Endothelial cell of umbilical vein (primary cell): ENCODE data around the gene KCTD11. TPM values are rescaled to one million over a fixed set of nuclear protein-coding genes. Genes with fewer than 3 reads are reported as not detected.
A peak's percentile ranks its signal among the peaks of the same experiment; 100 is the strongest.

Experiments
- BruUV-seq: library from RNA; stranded (reverse); fragments of 400-500 nt; replicated peaks from 2 replicates; lab custom pipeline; 2021; lab: Mats Ljungman, UMichigan
- CTCF ChIA-PET: fragments of 300-600, 350-600 bp; sonication (Branson Sonifier 250); formaldehyde crosslinking; loops from one replicate; lab custom pipeline; 2021; ENCODE audit warnings: antibody characterized with exemption, inconsistent platforms; lab: Charles Lee
- POLR2A ChIA-PET: fragments of 300-600, 350-600 bp; sonication (Branson Sonifier 250); formaldehyde crosslinking; loops from one replicate; lab custom pipeline; 2021; ENCODE audit warnings: antibody characterized with exemption, inconsistent platforms; lab: Charles Lee
- DNase-seq: peaks from one replicate; pipeline ENCODE4 v3.0.0-alpha.2; 2011; ENCODE audit warnings: low read depth, low spot score
- FAIRE-seq: peaks from 2 replicates; lab custom pipeline; 2011; peaks lifted over from hg19 to GRCh38; lab: Jason Lieb, UNC
- H2AFZ ChIP-seq: 2 replicates; pipeline ENCODE4 v1.6.0; 2012; ENCODE audit warnings: low read depth, low read length, control low read depth, inconsistent platforms
- H3K27ac ChIP-seq: 2 replicates; pipeline ENCODE4 v1.5.1; 2011; ENCODE audit warnings: low read depth, mild to moderate bottlenecking, control low read depth, low read length, moderate library complexity; ENCODE audit not compliant: insufficient read depth
- H3K27me3 ChIP-seq, 2 experiments: 2 replicates each; pipeline versions ENCODE4 v1.6.0 to v1.6.1; 2011; ENCODE audit warnings: low read length in 2 of 2, mixed read lengths in 1 of 2; ENCODE audit not compliant: control insufficient read depth in 2 of 2, insufficient read depth in 2 of 2
- H3K36me3 ChIP-seq, 2 experiments: 2 replicates in 1 of 2; 3 replicates in 1 of 2; pipeline ENCODE4 v1.5.1; 2011; ENCODE audit warnings: low read length in 2 of 2, mild to moderate bottlenecking in 1 of 2, moderate library complexity in 1 of 2; ENCODE audit not compliant: control insufficient read depth in 2 of 2, insufficient read depth in 2 of 2; ENCODE audit errors: extremely low read depth in 1 of 2
- H3K4me1 ChIP-seq: 3 replicates; pipeline ENCODE4 v1.5.1; 2011; ENCODE audit warnings: mild to moderate bottlenecking, low read length; ENCODE audit not compliant: control insufficient read depth, insufficient read depth; ENCODE audit errors: extremely low read depth
- H3K4me2 ChIP-seq: 2 replicates; pipeline ENCODE4 v1.6.1; 2011; ENCODE audit warnings: low read length, control low read depth, mixed read lengths; ENCODE audit not compliant: insufficient read depth
- H3K4me3 ChIP-seq, 3 experiments: fragments of 200-600 bp in 1 of 3; sonication (generic), shearing (Covaris generic) in 1 of 3; replicated peaks in 1 of 3; 2 replicates each; pipeline ENCODE4 v1.5.1; 2011 to 2016; ENCODE audit warnings: control low read depth in 3 of 3, low read length in 3 of 3, mild to moderate bottlenecking in 2 of 3, inconsistent platforms in 1 of 3, low read depth in 1 of 3, moderate library complexity in 1 of 3; ENCODE audit not compliant: insufficient read depth in 1 of 3
- H3K79me2 ChIP-seq: 2 replicates; pipeline ENCODE4 v1.6.0; 2012; ENCODE audit warnings: low read length, inconsistent platforms; ENCODE audit not compliant: control insufficient read depth, insufficient read depth
- H3K9ac ChIP-seq: replicated peaks from 2 replicates; pipeline ENCODE3; 2011; ENCODE audit warnings: low read length, control low read depth; ENCODE audit not compliant: insufficient read depth; ENCODE audit errors: extremely low read depth
- H3K9me1 ChIP-seq: replicated peaks from 3 replicates; pipeline ENCODE4 v1.6.0; 2011; ENCODE audit warnings: mild to moderate bottlenecking, low read length; ENCODE audit not compliant: control insufficient read depth, insufficient read depth; ENCODE audit errors: extremely low read depth
- H3K9me3 ChIP-seq: replicated peaks from 2 replicates; pipeline ENCODE4 v1.5.1; 2012; ENCODE audit warnings: low read length, inconsistent platforms; ENCODE audit not compliant: control insufficient read depth, insufficient read depth
- H4K20me1 ChIP-seq: replicated peaks from 2 replicates; pipeline ENCODE3; 2011; ENCODE audit warnings: mild to moderate bottlenecking, low read length; ENCODE audit not compliant: control insufficient read depth, insufficient read depth; ENCODE audit errors: extremely low read depth
- EZH2 ChIP-seq: IDR thresholded peaks from 2 replicates; pipeline ENCODE4 v1.6.1; 2012; ENCODE audit warnings: borderline replicate concordance, low read depth, mild to moderate bottlenecking, moderate library complexity, low read length, inconsistent platforms; ENCODE audit not compliant: severe bottlenecking
- FOS ChIP-seq: IDR thresholded peaks from 2 replicates; pipeline ENCODE4 v1.6.1; 2011; ENCODE audit warnings: mild to moderate bottlenecking, low read length, moderate library complexity, borderline replicate concordance; ENCODE audit not compliant: insufficient read depth
- GATA2 ChIP-seq: IDR thresholded peaks from 2 replicates; pipeline ENCODE4 v1.7.0; 2011; ENCODE audit warnings: low read depth, mild to moderate bottlenecking, moderate library complexity, mixed read lengths, low read length; ENCODE audit not compliant: insufficient read length, insufficient read depth
- JUN ChIP-seq: IDR thresholded peaks from 2 replicates; pipeline ENCODE4 v1.6.1; 2011; ENCODE audit warnings: borderline replicate concordance, low read depth; ENCODE audit not compliant: insufficient read length, insufficient read depth
- MAX ChIP-seq: IDR thresholded peaks from 2 replicates; pipeline ENCODE4 v1.6.1; 2011; ENCODE audit not compliant: insufficient read depth, insufficient read length
- MYC ChIP-seq: IDR thresholded peaks from one replicate; pipeline ENCODE4 v1.6.1; 2011; ENCODE audit warnings: mild to moderate bottlenecking, low read depth, low read length
- POLR2A ChIP-seq: IDR thresholded peaks from 2 replicates; pipeline ENCODE4 v1.6.1; 2012; ENCODE audit warnings: low read depth, mild to moderate bottlenecking, control low read depth, low read length
- POLR2AphosphoS5 ChIP-seq: IDR thresholded peaks from 2 replicates; pipeline ENCODE4 v1.6.1; 2012; ENCODE audit warnings: low read depth, mild to moderate bottlenecking, control low read depth, low read length, moderate library complexity; ENCODE audit not compliant: insufficient read depth
- dilution Hi-C: fragments of 300-500 bp; cut with MboI; formaldehyde crosslinking; loops from one replicate; pipeline ENCODE4 v1.15.0; 2019; ENCODE audit warnings: low sequenced_read_pairs; ENCODE audit not compliant: extremely low pct_ligation_motif_present
- intact Hi-C: fragments of 100-400 bp; cut with micrococcal nuclease; formaldehyde crosslinking; loops from one replicate; pipeline ENCODE4 v1.10.0; 2022
- polyA plus RNA-seq, 4 experiments: library from polyadenylated mRNA; depleted of rRNA in 3 of 4; stranded (reverse) in 3 of 4; unstranded in 1 of 4; fragments of >200 nt; gene quantifications; 2 replicates each; pipeline versions ENCODE4 v1.2.1 to v1.2.3, GENCODE V29; 2011 to 2012; ENCODE audit warnings: missing spikeins in 1 of 4
- total RNA-seq: library from RNA; stranded (reverse); gene quantifications from 2 replicates; pipeline ENCODE4 v1.2.3, GENCODE V29; 2021
- TF ChIP-seq, protein P1 (sequence below), 2 donors: IDR thresholded peaks; 1 replicate in 1 of 2; 2 replicates in 1 of 2; pipeline ENCODE4 v1.5.1; 2011; ENCODE audit warnings: low read length in 2 of 2, mild to moderate bottlenecking in 2 of 2, moderate library complexity in 2 of 2, control low read depth in 1 of 2, inconsistent platforms in 1 of 2, low read depth in 1 of 2; ENCODE audit not compliant: insufficient read depth in 1 of 2; ENCODE audit errors: extremely low read depth in 1 of 2

Gene KCTD11
- total and polyA plus RNA-seq, 2 donors (not counting 3 experiments of a cell fraction or from before 2014, with no cell fraction given): 3.8 to 6.5 TPM

DNA sequence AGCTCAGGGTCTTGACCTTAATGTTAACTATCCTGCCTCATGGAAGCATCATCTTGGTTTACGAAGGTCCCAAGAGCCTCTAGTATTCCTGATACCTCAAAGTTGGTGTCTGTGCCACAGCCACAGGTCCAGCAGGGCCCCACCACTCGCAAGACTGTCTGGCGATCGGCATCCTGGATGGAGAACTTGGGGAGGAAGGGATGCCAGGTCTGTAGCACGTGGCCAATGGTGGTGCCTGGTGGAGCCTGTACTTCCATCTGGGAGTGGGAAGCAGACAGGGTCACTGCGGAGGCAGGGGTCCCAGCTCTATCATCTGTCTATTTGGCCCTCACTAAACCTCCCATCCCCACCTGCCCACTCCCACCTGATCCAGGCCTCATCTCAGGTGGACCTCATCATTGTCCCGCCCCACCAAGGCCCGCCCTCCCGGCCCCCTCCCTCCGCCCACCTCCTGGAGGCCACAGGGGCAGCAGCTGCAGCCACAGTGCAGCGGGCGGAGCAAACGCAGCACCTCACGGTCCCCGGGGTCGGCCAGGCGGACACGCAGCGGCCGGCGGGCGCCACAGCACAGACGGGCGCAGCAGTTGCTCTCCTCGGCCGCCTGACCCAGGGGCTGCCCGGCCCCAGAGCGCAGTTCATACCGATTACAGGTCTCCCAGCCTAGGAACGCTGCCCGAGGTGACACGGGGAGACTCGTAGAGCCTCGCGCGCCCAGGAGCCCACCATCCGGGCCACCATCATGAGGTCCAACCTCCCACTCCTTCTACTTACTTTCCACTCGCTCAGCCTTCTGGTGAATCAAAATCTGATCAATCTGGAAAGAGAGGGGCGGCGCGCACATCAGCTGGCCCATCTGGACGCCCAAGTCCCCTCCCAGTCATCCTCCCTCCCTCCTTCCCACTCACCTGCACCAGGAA, 41.0 kb downstream of the KCTD11 start:
- DNase-seq: no peak
- dilution Hi-C loops: no loop called here

More for the DNA sequence above, 41.0 kb downstream of the KCTD11 start:
- Histone ChIP-seq H3K9me3 (no peaks in the 10 kb centered on the region), H3K4me3 (peak overlapping the region in 1 of 3 experiments; percentile 93), H3K4me1 (peaks cover 16% of the 10 kb centered on the region), H3K79me2 (no peaks in the 10 kb centered on the region), H3K4me2 (peak overlapping the region; percentile 45), H4K20me1 (no peaks in the 10 kb centered on the region), H3K9ac (no peak overlapping the region), H3K36me3 (peaks cover 0 to 21% of the 10 kb centered on the region in 2 experiments), H3K27ac (no peak overlapping the region), H3K9me1 (no peaks in the 10 kb centered on the region), H2AFZ (no peak overlapping the region), H3K27me3 (no peaks in the 10 kb centered on the region)
- TF ChIP-seq GATA2 (no peak), POLR2A (no peak), JUN (no peak), MYC (no peak), POLR2AphosphoS5 (no peak), EZH2 (no peak), FOS (no peak), MAX (no peak)
- TF ChIP-seq, protein P1, sequence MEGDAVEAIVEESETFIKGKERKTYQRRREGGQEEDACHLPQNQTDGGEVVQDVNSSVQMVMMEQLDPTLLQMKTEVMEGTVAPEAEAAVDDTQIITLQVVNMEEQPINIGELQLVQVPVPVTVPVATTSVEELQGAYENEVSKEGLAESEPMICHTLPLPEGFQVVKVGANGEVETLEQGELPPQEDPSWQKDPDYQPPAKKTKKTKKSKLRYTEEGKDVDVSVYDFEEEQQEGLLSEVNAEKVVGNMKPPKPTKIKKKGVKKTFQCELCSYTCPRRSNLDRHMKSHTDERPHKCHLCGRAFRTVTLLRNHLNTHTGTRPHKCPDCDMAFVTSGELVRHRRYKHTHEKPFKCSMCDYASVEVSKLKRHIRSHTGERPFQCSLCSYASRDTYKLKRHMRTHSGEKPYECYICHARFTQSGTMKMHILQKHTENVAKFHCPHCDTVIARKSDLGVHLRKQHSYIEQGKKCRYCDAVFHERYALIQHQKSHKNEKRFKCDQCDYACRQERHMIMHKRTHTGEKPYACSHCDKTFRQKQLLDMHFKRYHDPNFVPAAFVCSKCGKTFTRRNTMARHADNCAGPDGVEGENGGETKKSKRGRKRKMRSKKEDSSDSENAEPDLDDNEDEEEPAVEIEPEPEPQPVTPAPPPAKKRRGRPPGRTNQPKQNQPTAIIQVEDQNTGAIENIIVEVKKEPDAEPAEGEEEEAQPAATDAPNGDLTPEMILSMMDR (IDR thresholded peaks at IDR 0.05; ENCODE audit: extremely low read depth in 1 of 2, insufficient read depth in 1 of 2, low read depth in 1 of 2, low read length in 2 of 2): no peak
- peak; percentile 46 for FAIRE-seq
- intact Hi-C loops: loop anchor here (5.0 kb wide), 1 partner anchor 36 kb away; the partner anchor contains the start of gene TMEM95
- BruUV-seq: TSS peak; percentile 20
- POLR2A ChIA-PET: interaction anchor here (1.1 kb wide), 1 partner anchor 21 kb away, joined by 3 read pairs; no protein-coding TSS in a partner anchor
- CTCF ChIA-PET: interaction anchor here (0.8 to 2.0 kb wide), 4 partner anchors 10 to 168 kb away, joined by 3 to 11 read pairs (median 8); partner anchors contain the start of gene TMEM256
